GM21576 (cell line): Measurements from ENCODE around the gene KCNIP1.

Source experiments
- ATAC-seq: cut with Tn5 transposase; IDR thresholded peaks from one replicate; pipeline ENCODE4 v1.9.1; 2021; ENCODE audit warnings: mild to moderate bottlenecking, moderate library complexity; ENCODE audit not compliant: unreplicated experiment

KCNIP1 gene

DNA sequence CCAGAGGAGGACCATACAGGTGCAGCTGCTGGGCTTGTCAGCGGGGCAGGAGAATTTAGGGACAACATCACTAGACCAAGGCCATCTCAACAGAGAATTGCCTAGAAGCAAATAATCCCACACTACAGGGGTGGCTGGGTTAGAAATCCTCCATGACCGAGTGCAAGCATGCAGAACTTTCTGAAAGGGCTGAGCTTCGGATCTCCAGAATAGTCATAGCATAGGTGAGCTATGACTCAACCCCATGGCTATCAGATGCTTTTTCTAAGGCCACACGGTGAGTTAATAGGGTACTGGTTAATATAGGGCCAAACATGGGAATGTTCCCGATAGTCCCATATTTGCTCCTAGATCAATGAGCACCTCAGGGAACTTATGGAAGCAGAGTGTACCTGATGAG lies 4.2 kb downstream of the KCNIP1 start:
- ATAC-seq: peak; percentile 50

DNA sequence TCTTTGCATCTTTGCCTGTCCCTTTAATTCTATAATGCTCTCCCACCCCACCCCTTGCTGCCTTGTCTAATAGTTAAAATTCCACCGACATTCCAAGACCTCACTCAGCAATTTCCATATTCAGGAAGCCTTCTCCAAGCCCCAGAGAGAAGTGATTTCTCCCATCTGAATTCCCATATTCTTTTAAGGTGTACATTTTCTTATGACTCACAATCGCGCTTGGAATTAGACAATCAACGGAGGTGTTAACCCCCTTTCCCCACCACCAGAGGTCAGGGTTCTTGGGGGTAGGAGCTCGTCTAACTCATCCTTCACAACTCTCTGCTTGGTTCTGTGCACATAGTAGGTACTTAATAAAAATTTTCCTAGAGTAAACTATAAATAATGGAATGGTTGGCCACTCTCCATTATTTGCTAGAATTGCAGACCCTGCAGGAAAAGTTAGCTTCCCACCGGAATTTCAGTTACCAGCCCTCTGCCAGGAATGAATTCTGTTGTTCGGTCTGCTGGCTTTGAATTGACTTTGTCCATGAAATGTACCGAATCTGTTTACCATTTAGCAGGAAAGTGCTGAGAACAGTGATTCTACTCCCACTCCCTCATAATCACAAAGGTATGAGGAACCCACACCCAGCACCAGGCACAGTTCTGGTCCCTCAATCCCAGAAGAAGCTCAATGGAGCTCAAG lies 5.0 kb downstream of the KCNIP1 start:
- no peak for ATAC-seq

DNA sequence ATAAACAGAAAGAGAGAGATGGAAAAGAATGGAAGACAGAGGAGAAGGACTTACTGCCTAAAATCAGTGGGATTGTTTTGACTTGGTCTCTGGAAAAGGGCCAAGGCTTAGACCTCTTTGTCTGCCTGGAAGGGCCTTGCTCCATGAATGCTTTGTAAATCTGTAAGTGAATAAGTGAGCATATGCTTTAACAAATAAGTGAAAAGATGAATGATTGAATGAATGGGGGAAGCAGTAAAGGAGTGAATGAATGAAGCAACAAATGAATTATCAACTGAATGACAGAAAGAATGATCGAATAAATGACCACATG lies 5.5 kb downstream of the KCNIP1 start:
- ATAC-seq: no peak

DNA sequence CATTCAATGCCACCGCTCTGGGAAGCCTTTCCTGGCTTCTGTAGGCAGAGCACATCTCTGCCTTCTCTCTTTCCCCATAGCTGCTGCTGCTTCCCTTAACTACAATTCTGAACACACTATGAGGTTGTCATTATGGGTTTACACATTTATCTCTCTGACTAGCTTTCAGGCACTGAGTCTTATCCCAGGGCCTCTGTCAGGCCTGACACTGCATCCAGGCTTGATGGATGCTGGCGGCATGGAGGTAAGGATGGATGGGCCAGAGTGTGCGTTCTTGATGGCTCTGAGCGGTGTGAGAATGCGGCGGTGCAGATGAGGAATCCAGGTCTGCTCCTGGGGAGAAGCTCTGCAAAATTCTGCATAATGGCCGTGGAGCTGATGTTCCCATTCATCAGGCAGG lies 6.3 kb downstream of the KCNIP1 start:
- no peak for ATAC-seq

DNA sequence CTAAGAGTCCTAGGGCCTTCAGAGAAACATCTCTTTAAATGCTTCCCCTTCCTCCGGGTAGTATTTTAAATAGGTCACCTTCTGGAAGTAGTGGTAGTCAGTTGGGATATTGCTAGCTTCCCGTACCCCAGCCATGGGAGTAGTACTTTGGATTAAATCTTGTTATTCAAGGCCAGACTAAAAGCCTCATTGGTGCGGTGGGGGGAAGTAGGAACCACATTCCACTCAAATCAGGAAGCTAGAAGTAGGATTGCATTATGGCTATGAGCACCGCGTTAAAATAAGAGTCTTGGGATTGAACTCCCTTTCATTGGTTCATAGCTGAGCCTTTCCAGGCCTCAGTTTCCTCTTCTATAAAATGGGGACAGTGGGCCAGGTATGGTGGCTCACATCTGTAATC lies 6.7 kb downstream of the KCNIP1 start:
- no peak for ATAC-seq

DNA sequence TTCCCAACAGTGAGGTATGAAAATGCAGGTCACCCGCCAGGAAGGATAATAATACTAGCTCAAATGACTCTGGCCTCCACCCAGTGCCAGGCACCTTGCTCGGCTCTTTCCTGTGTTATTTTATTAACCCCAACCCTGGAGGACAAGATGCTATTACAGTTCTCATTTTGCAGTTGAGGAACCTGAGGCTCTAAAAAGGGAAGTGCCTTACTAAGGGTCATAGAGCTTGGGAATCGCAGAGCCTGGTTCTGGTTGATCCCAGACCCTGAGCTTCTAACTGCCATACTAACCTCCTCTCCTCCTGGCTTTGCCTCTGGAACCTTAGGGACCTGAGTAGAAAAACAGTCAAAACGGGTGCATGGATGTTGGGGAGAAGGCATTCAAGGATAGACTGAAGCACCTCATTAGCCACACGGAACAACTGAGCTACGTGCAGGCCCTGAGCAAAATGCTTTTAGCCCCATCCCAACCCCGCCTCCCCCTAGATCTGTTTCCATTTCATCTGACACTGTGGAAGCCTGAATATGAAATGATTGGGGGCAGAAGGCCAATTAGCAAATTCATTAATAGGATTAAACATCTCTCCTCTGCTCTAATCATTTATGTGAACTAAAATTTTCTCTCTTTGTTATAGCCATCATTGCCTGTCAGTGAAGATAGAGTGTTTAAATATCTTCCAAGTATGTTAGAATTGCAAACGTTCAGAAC lies 7.9 kb downstream of the KCNIP1 start:
- no peak for ATAC-seq

DNA sequence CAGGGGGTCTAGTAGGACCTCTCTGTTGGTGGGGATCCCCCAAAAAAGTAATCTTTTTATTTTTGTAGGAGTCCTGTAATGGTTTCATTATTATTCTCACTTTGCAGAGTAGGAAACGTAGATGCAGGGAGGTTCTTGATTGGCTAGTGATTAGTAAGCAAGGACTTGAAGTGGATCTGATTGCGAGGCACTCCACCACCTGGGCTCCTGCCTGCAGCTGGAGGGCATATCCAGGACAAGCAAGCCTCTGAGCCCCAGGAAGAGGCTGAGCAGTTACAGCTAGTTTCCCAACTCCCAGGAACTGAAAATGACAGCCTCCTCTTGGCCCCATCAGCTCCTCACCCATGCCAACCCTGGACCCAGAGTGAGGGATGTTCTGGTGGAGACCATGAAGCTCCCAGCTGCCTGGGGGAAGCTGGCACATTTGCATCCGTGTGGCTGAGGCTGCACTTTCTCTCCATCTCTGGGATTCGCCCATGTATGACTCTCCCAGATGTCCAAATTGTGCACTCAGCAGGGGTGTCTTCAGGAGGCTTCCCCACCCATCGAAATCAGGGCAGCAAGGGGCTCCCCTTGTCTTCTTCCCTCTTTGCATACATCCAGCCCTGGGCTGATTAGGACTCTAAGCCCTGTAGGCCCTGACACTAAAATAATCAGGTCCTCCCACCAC lies 10.2 kb downstream of the KCNIP1 start:
- no peak for ATAC-seq

DNA sequence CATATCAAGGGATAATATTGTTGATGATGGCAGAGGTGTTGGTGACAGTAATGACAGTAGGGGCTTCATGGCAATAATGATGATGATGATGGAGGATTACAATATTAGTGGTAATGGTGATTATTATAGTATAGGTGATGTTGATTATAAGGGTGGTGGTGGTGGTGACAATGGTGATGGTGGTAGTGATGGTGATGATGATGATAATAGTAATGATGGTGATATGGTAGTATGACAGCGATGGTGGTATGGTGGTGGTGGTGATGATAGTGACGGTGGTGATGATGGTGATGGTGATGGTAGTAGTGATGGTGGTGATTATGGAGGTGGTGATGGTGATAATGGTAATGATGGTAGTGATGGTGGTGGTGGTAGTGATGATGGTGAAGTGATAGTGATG lies 13.6 kb downstream of the KCNIP1 start:
- no peak for ATAC-seq

DNA sequence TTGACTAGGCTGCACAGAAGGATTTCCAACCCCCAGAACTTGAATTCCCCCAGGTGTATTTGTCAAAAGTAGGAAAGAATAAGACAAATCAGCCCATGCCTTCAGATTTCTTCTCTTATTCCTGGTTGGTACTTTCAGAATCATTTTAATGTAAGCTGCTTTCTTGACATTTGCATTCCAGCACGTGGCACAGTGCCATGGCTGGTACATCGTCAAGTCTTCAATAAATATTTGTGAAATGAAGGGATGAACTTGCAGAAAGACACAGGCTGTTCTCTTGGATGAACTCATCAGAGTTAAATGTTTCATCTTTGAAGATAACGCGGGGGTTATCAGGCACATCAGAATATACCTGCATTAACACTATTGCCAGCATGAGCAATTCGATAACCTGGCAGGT lies 14.5 kb downstream of the KCNIP1 start:
- ATAC-seq: no peak

DNA sequence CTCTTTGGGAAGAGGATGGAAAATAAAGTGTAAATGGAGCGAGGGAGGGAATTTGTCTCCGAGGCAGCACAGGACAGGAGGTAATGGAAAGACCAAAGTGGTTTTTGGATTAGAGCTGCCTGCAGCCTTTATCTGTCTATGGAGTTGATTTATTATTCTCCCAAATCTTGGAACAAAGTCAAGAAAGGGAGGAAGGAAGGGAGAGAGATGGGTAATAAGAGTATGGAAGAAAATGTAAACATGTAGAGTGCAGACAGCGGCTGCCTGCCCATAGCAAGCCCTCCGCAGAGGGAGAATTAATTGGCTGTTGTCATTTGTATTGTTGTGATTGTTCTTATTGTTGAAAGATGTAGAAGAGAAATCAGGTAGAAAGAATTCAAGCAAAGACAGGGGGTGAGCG lies 15.7 kb downstream of the KCNIP1 start:
- no peak for ATAC-seq

DNA sequence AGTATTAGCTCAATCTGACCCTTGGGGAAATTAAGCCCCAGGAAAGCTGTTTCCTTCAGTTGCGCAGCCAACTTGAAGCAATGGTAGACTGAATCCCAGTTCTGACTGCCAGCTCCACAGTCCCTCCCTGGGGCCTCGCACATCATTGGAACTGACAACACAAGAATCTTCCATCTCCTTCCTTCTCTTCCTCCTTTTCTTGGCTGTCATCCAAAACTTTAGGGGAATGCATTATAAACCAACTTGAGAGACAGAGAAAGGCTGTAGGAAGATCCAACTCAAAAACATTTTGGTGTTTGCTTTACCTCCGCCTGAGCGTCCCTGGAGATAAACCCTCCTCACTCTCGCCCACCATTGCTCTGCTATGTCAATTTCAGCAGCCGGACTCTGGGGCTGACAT lies 16.6 kb downstream of the KCNIP1 start:
- ATAC-seq: no peak

DNA sequence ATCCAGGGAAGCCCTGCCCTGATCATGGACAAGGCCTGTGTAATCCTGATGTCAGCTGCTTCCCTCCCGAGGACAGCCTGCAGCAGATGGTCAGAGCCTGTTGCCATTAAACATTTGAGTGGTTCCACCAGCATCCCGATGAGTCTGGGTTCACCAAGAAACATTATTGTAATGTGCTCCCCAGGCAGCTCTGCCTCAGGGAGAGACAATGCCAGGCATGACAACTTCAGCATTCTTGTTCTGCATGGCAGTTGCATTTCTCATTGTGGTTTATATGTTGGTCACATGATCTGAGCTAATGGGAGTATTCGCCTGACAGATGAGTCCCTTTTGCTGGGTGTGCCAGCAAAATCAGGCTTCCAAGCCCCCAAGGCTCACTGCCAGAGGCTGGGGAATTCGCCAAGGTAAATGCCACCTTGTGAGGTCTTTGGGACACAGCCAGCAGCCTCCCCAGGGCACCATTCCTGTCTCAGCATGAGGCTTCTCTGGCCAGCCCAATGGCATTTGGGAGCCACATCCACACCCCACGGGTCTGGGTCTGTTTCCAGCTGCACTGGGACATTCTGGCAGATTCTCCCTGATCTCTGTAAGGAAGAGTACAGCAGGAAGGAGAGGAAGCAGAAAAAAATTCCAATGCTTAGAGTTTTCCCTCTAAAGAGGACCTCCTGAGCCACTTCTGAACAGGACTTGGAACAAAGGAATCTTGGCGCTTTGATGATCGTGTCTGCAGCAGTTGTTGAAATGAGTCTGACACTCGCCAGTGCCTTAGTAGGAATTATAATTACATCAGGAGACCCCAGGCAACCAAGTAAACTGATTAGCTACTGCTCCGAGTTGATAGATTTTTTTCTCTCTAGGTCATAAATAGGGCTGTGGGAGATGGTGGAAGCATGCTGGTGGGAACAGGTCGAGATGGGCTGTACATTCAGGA lies 18.7 kb downstream of the KCNIP1 start:
- ATAC-seq: no peak

DNA sequence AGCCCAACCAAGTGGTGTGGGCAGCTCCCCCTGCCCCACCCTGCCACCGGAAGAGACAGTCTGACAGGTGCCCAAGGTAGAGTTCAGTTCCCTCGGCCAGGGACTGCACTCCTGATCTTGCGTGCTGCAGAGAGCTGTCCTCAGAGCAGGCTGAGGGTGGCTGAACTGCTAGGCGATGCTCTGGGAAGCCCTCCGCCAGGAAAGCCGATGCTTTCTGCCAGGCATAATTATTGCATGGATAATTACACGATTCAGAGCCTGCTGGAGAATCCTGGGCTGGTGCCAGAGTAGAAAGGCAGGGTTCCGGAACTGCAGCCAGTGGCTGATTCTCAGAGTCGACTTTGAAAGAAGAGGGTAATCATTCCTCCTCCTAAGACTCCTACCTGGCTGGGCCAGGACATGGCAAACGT lies 19.3 kb downstream of the KCNIP1 start:
- ATAC-seq: no peak

DNA sequence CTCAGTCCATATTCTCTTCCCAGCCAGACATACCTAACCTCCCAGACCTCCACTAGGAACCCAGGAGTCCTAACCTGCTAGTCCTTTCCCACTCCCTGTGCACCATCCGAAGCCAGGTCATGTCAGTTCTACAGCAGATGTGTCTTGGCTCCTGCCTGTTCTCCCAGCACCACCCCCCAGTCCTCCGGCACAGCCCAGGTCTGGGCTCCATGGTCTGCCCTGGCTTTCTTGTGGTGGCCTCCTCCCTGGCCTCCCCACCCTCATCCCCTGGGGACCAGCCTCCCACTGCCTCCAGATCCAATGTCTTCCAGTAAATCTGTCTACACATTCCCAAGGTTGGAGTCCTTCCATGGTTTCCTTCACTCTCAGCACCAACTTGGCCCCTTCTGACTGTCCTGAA lies 20.0 kb downstream of the KCNIP1 start:
- ATAC-seq: no peak

DNA sequence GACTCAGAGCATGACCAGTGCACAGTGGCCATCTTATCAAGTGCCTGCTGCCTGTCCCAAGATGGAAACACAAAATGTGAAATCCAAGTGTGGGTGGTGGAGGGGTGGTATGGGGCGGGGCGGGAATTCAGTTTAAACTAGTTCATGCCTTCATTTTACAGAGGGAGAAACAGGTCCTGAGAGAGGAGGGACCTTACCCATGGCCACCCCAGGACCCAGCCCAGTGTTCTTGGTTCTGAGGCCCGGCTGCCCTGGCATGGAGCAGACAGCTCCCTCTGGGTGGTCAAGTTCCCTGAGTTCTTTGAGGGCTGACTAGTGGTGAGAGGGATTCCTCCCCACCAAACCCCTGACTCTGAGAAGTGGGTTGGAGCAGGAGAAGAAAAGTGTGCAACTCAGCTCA lies 20.8 kb downstream of the KCNIP1 start:
- no peak for ATAC-seq

DNA sequence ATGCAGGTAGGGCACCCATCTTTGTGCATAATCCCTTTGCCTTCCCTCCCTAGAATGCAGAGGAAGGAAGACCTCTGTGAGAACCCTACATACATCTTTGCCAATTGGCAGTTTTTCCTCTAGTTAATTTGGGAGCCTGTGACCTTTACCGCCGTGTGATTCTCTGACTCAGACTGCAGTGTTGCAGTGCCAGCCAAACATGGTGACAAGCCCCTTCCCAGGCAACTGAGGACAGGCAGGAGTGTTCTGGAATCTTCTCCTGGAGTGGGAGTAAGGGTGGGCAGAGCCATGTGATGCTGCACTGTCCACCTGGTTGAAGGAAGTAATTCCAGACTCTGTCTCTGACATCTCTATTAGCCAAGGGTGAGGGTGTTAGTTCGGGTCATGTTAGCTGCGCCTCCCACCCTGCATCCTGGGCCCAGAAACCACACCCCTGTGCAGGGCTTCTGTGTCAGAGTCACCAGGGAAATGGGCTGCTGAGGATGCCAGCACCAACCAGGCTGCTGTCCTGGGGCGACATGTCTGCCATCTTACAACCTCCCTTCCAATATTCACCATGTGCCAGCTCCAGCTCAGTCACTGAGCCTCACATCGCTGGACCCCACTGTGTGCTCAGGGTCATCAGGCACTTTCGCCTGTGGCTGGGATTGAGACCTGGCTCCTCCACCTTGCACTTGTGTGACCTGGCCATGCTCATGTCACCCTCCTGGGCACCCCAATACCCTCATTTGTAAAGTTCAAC lies 21.8 kb downstream of the KCNIP1 start:
- ATAC-seq: no peak

DNA sequence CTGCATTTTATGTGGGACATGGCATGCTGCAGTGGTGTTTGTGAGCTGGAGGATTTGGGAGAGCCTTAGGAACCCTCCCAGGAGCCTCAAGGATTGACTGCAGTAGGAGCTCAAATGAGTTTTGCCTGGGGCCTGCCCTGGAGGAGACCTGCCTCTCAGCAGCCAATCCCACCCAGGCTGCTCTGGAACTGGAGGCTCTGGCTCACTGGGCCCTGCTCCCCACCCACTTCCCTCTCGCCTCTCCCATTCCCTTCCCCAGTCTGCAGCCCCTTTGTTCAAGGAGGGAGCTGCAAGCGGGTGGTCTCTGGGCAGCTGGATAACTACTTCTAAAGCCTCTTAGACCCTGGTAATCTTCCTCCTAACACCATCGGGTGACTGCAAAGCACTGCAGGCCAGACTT lies 24.2 kb downstream of the KCNIP1 start:
- no peak for ATAC-seq

DNA sequence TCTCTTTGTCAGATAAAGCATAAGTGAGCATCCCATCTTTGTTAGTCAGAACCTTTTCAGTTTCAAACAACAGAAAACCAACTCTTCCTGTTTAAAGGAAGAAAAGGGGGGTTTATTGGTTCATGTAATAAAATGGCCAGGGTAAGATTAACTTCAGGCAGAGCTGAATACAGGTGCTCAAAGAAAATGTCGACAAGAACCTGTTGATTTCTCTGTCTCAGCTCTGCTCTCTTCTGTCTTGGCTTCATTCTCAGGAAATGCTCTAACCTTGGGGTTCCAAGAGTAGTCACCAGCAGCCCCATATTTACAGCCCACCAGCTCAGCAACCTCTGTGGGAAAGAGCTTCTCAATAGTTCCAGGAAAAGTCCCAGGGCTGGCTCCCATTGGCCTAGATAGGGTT lies 25.2 kb downstream of the KCNIP1 start:
- ATAC-seq: no peak

DNA sequence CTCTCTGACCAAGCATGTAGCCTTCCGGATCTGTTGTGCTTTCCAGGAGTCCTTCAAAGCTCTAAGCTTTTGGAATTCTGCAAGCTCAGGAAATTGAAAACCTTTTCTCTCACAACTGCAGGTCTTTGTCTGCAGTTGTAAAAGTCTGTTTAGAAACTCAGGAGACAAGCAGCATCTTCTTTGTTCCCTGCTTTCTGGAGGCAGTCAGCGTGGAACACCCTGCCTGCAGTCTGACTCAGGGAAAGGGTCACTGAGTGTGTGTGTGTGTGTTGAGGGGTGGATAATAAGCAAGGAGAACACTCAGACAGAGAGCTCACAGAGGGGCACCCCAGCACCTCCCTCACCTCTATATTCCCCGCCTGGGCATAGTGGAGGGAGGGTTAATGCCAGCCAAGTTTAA lies 29.1 kb downstream of the KCNIP1 start:
- no peak for ATAC-seq

DNA sequence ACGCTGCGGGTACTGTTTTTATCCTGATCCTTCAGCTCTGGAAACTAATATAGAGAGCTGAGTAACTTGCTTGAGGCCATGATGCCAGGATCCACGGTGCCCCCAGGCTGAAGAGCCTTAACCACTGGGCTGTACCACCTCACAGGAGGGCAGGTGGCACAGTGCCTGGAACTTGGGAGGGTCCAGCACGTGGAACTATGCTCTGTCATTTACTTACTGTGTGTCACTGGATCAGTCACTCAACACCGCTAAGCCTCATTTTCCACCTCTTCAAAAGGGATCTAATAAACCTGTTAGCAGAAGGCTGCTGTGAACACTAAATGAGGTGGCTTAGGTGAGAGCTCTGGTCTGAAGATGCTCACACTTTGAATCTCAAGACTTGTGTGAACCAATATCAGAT lies 29.6 kb downstream of the KCNIP1 start:
- ATAC-seq: no peak

DNA sequence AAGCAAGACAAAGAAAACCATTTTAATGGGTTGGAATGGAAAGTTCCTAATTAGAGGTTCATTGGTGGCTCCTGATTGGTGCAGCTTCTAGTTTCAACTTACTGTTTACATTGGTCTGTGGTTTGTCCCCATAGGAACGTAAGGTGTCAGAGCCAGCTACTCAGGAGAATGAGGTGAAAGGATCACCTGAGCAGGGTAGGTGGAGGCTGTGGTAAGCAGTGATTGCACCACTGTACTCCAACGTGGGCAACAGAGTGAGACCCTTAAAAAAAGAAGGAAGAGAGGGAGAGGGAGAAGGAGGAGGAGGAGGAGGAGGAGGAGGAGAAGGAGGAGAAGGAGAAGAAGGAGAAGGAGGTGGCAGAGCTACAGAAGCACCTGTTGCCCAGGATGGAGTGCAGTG lies 30.4 kb downstream of the KCNIP1 start:
- ATAC-seq: no peak
